Testis (tissue), 2 donors: Measurements from ENCODE around the gene KDM7A.

Experiments used
- POLR2A ChIP-seq: fragments of 450-650 bp; IDR thresholded peaks from one replicate; pipeline ENCODE4 v1.6.1; 2017; ENCODE audit warnings: antibody characterized with exemption, mild to moderate bottlenecking, moderate library complexity
- TF ChIP-seq, protein P1 (sequence below), 3 experiments: fragments of 450-650 bp in 2 of 3; fragments of 200-600 bp in 1 of 3; sonication (generic) in 1 of 3; IDR thresholded peaks; one replicate each; pipeline ENCODE4 v1.5.1; 2016 to 2019; ENCODE audit warnings: antibody characterized with exemption in 3 of 3, mild to moderate bottlenecking in 2 of 3, moderate library complexity in 1 of 3

DNA sequence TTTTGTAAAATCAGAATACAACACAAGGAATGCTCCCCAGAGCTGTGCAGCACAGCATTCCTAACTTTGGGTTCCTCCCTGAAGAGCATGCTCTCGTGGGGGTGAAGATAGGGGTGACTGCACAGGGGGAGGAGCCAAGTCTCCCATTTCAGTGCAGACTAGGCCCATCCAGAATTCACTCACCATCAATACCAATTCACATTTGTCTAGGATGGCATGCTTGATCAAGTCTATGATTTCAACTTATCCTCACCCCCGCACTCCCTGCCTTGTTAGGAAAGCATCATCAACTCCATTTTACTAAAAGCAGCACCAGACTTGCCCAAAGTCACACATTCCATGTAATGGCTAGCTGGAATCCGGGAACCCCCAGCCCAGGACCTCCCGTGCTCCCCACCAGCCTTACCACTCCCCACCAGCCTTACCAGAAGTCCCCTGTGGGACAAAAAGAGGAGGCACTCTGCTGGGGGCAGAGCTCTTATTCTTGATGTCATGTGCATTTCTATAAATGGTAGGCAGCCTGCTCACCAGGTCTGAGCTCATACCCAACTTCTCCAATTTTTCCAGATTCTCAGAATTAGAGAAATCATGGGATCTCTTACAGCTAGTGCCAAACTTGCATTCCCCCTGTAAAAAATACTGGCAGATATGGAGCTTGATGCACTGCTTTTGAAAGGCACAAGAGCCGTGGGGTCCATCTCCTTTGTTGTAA, 120.2 kb downstream of the KDM7A start:
- TF ChIP-seq, protein P1, sequence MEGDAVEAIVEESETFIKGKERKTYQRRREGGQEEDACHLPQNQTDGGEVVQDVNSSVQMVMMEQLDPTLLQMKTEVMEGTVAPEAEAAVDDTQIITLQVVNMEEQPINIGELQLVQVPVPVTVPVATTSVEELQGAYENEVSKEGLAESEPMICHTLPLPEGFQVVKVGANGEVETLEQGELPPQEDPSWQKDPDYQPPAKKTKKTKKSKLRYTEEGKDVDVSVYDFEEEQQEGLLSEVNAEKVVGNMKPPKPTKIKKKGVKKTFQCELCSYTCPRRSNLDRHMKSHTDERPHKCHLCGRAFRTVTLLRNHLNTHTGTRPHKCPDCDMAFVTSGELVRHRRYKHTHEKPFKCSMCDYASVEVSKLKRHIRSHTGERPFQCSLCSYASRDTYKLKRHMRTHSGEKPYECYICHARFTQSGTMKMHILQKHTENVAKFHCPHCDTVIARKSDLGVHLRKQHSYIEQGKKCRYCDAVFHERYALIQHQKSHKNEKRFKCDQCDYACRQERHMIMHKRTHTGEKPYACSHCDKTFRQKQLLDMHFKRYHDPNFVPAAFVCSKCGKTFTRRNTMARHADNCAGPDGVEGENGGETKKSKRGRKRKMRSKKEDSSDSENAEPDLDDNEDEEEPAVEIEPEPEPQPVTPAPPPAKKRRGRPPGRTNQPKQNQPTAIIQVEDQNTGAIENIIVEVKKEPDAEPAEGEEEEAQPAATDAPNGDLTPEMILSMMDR (IDR thresholded peaks at IDR 0.05), result no peak
- no peak for TF ChIP-seq POLR2A
